SK-N-SH treated with all-trans-retinoic acid at 6 μM for 48 hours (cell line): Measurements from ENCODE around the gene ST3GAL4.
"Not testable (repeated sequence)": the region's sequence is repeated elsewhere in the genome, so short reads cannot be mapped to it uniquely, and the experiment has no call there.

Experiments used
- ATAC-seq: fragments of 200-7000 bp; cut with Tn5 transposase; 3 replicates; pipeline ENCODE4 v1.9.1; 2020; ENCODE audit warnings: mild to moderate bottlenecking, moderate library complexity
- ARNTL ChIP-seq: fragments of 450-650 bp; formaldehyde crosslinking; IDR thresholded peaks from 2 replicates; pipeline ENCODE4 v1.5.0; 2020; ENCODE audit warnings: low read depth, mild to moderate bottlenecking, moderate library complexity, borderline replicate concordance
- CSDC2 ChIP-seq: fragments of 250-450 bp; sonication (Bioruptor Pico); IDR thresholded peaks from 2 replicates; pipeline ENCODE4 v1.5.0; 2020; ENCODE audit warnings: mild to moderate bottlenecking, moderate library complexity
- CSRNP3 ChIP-seq: fragments of 250-450 bp; sonication (Bioruptor Pico); IDR thresholded peaks from 2 replicates; pipeline ENCODE4 v1.5.1; 2021; ENCODE audit warnings: mild to moderate bottlenecking, moderate library complexity
- SNAI2 ChIP-seq: fragments of 250-450 bp; sonication (Bioruptor Pico); IDR thresholded peaks from 2 replicates; pipeline ENCODE4 v1.5.0; 2020; ENCODE audit warnings: mild to moderate bottlenecking, moderate library complexity
- TCF4 ChIP-seq: fragments of 250-450 bp; sonication (Bioruptor Pico); IDR thresholded peaks from 2 replicates; pipeline ENCODE4 v1.8.0; 2021; ENCODE audit warnings: mild to moderate bottlenecking, moderate library complexity, borderline replicate concordance
- TSHZ2 ChIP-seq: fragments of 250-450 bp; sonication (Bioruptor Pico); IDR thresholded peaks from 2 replicates; pipeline ENCODE4 v1.5.0; 2020; ENCODE audit warnings: mild to moderate bottlenecking, moderate library complexity
- ZNF565 ChIP-seq: fragments of 450-650 bp; formaldehyde crosslinking; conservative IDR thresholded peaks from 2 replicates; pipeline ENCODE4 v1.5.0; 2020; ENCODE audit warnings: low read depth, mild to moderate bottlenecking, moderate library complexity
- ZNF8 ChIP-seq: fragments of 450-650 bp; formaldehyde crosslinking; IDR thresholded peaks from 2 replicates; pipeline ENCODE4 v1.5.0; 2020; ENCODE audit warnings: mild to moderate bottlenecking, moderate library complexity
- TF ChIP-seq, protein P1 (sequence below): fragments of 250-450 bp; sonication (Bioruptor Pico); IDR thresholded peaks from 2 replicates; pipeline ENCODE4 v1.5.1; 2020; ENCODE audit warnings: low read depth, mild to moderate bottlenecking, moderate library complexity

ST3GAL4 gene

GRCh38 chr11:126380909-126381308 lies 25.4 kb downstream of the ST3GAL4 start (continued):
- no peak for TF ChIP-seq TSHZ2
- no peak for TF ChIP-seq CSRNP3
- TF ChIP-seq TCF4 (CRISPR knock-in tag) = no peak
- TF ChIP-seq, all 23 proteins: peak for 0

- ATAC-seq = not testable (repeated sequence)
Observed at GRCh38 chr11:126381960-126382359, 26.5 kb downstream of the ST3GAL4 start.

GRCh38 chr11:126382641-126383040 lies 27.2 kb downstream of the ST3GAL4 start:
- not testable (repeated sequence) for ATAC-seq

- no peak for ATAC-seq
- TF ChIP-seq ARNTL (CRISPR knock-in tag) = no peak
- TF ChIP-seq, protein P1, sequence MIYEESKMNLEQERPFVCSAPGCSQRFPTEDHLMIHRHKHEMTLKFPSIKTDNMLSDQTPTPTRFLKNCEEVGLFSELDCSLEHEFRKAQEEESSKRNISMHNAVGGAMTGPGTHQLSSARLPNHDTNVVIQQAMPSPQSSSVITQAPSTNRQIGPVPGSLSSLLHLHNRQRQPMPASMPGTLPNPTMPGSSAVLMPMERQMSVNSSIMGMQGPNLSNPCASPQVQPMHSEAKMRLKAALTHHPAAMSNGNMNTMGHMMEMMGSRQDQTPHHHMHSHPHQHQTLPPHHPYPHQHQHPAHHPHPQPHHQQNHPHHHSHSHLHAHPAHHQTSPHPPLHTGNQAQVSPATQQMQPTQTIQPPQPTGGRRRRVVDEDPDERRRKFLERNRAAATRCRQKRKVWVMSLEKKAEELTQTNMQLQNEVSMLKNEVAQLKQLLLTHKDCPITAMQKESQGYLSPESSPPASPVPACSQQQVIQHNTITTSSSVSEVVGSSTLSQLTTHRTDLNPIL (CRISPR knock-in tag) = no peak
- TF ChIP-seq SNAI2 (CRISPR knock-in tag) = no peak
- no peak for TF ChIP-seq TSHZ2
- TF ChIP-seq ZNF565 = no peak
Observed at GRCh38 chr11:126383339-126384335, 28.2 kb downstream of the ST3GAL4 start.

GRCh38 chr11:126384449-126385070 lies 29.1 kb downstream of the ST3GAL4 start:
- no peak; the same call in 2 of the 3 replicates for ATAC-seq
- TF ChIP-seq SNAI2 (CRISPR knock-in tag) = no peak
- no peak for TF ChIP-seq CSDC2 (CRISPR knock-in tag)
- no peak for TF ChIP-seq TSHZ2
- no peak for TF ChIP-seq ZNF8
- TF ChIP-seq, all 23 proteins: peak for 0
